H9 (cell line): ENCODE results near the gene MMP15. TPM values are rescaled to one million over a fixed set of nuclear protein-coding genes. Genes with fewer than 3 reads are reported as not detected.

Experiments used
- DNase-seq: peaks from one replicate; pipeline ENCODE4 v3.0.0-alpha.2; 2017
- H2AFZ ChIP-seq: one replicate; pipeline ENCODE4 v1.6.1; 2013; ENCODE audit warnings: mild to moderate bottlenecking, low read length, control low read depth, moderate library complexity
- H2AK5ac ChIP-seq: 2 replicates; pipeline ENCODE4 v1.6.1; 2013; ENCODE audit warnings: low read length, control low read depth, mixed read lengths; ENCODE audit not compliant: insufficient read length
- H2BK120ac ChIP-seq: one replicate; pipeline ENCODE4 v1.6.1; 2013; ENCODE audit warnings: low read depth, mild to moderate bottlenecking, low read length, control low read depth, inconsistent platforms; ENCODE audit not compliant: poor library complexity, severe bottlenecking
- H2BK12ac ChIP-seq: 2 replicates; pipeline ENCODE4 v1.6.1; 2013; ENCODE audit warnings: low read length, control low read depth, mixed read lengths, low read depth; ENCODE audit not compliant: insufficient read length
- H2BK15ac ChIP-seq: 2 replicates; pipeline ENCODE4 v1.6.1; 2013; ENCODE audit warnings: low read depth, low read length, control low read depth
- H2BK20ac ChIP-seq: one replicate; pipeline ENCODE4 v1.6.1; 2013; ENCODE audit warnings: low read depth, mild to moderate bottlenecking, low read length, control low read depth, inconsistent platforms; ENCODE audit not compliant: poor library complexity, severe bottlenecking
- H2BK5ac ChIP-seq: 2 replicates; pipeline ENCODE4 v1.6.1; 2013; ENCODE audit warnings: low read length, control low read depth, mixed read lengths; ENCODE audit not compliant: insufficient read length
- H3K14ac ChIP-seq: 2 replicates; pipeline ENCODE4 v1.6.1; 2013; ENCODE audit warnings: low read length, control low read depth; ENCODE audit not compliant: insufficient read depth
- H3K18ac ChIP-seq: 2 replicates; pipeline ENCODE4 v1.6.1; 2013; ENCODE audit warnings: low read depth, mild to moderate bottlenecking, mixed read lengths, low read length, control low read depth; ENCODE audit not compliant: insufficient read length
- H3K23ac ChIP-seq: 2 replicates; pipeline ENCODE4 v1.6.1; 2013; ENCODE audit warnings: low read length, control low read depth, mixed read lengths, low read depth; ENCODE audit not compliant: insufficient read length
- H3K23me2 ChIP-seq: 2 replicates; pipeline ENCODE4 v1.6.1; 2013; ENCODE audit warnings: low read depth, mild to moderate bottlenecking, mixed read lengths, low read length, control low read depth; ENCODE audit not compliant: insufficient read length, poor library complexity, severe bottlenecking
- H3K27ac ChIP-seq: 2 replicates; pipeline ENCODE4 v1.5.1; 2013; ENCODE audit warnings: low read length, control low read depth, mixed read lengths, low read depth; ENCODE audit not compliant: insufficient read length
- H3K27me3 ChIP-seq: 2 replicates; pipeline ENCODE4 v1.6.1; 2013; ENCODE audit warnings: low read length, control low read depth, inconsistent platforms; ENCODE audit not compliant: insufficient read depth
- H3K4ac ChIP-seq: 2 replicates; pipeline ENCODE4 v1.6.1; 2013; ENCODE audit warnings: low read depth, mild to moderate bottlenecking, control low read depth, inconsistent platforms, low read length, moderate library complexity
- H3K4me1 ChIP-seq: 2 replicates; pipeline ENCODE4 v1.6.1; 2013; ENCODE audit warnings: low read length, control low read depth, inconsistent platforms; ENCODE audit not compliant: insufficient read depth
- H3K4me2 ChIP-seq: 2 replicates; pipeline ENCODE4 v1.6.1; 2013; ENCODE audit warnings: low read length, control low read depth, mixed read lengths; ENCODE audit not compliant: insufficient read length, insufficient read depth
- H3K56ac ChIP-seq: 2 replicates; pipeline ENCODE4 v1.6.1; 2013; ENCODE audit warnings: low read depth, mild to moderate bottlenecking, mixed read lengths, low read length, control low read depth; ENCODE audit not compliant: insufficient read length
- H3K79me1 ChIP-seq: 2 replicates; pipeline ENCODE4 v1.6.1; 2013; ENCODE audit warnings: low read depth, mild to moderate bottlenecking, moderate library complexity, low read length, control low read depth, inconsistent platforms; ENCODE audit not compliant: insufficient read depth, poor library complexity, severe bottlenecking
- H3K79me2 ChIP-seq: 2 replicates; pipeline ENCODE4 v1.6.1; 2013; ENCODE audit warnings: low read length, control low read depth, inconsistent platforms; ENCODE audit not compliant: insufficient read depth
- H3K9ac ChIP-seq: 2 replicates; pipeline ENCODE4 v1.6.1; 2013; ENCODE audit warnings: low read length, control low read depth, mixed read lengths; ENCODE audit not compliant: insufficient read length; ENCODE audit errors: extremely low read depth
- H3K9me3 ChIP-seq: one replicate; pipeline ENCODE4 v1.6.1; 2013; ENCODE audit warnings: low read depth, low read length, inconsistent platforms; ENCODE audit not compliant: control insufficient read depth
- H3T11ph ChIP-seq: one replicate; pipeline ENCODE4 v1.6.1; 2013; ENCODE audit warnings: mild to moderate bottlenecking, low read length, control low read depth, inconsistent platforms
- H4K20me1 ChIP-seq: one replicate; pipeline ENCODE4 v1.6.1; 2013; ENCODE audit not compliant: control insufficient read depth, insufficient read length, insufficient read depth
- H4K5ac ChIP-seq: 2 replicates; pipeline ENCODE4 v1.6.1; 2013; ENCODE audit warnings: low read depth, mild to moderate bottlenecking, mixed read lengths, low read length, control low read depth; ENCODE audit not compliant: insufficient read length
- H4K8ac ChIP-seq: replicated peaks from 2 replicates; pipeline ENCODE4 v1.6.1; 2013; ENCODE audit warnings: low read length, control low read depth, mixed read lengths, low read depth; ENCODE audit not compliant: insufficient read length
- H4K91ac ChIP-seq: 2 replicates; pipeline ENCODE4 v1.6.1; 2013; ENCODE audit warnings: low read depth, mild to moderate bottlenecking, moderate library complexity, mixed read lengths, low read length, control low read depth; ENCODE audit not compliant: insufficient read length
- H3K27ac Mint-ChIP-seq, 3 experiments: 2 replicates in 2 of 3; 3 replicates in 1 of 3; pipeline ENCODE4 v1.8.0; 2020 to 2021; ENCODE audit warnings: mixed read lengths in 3 of 3, mild to moderate bottlenecking in 1 of 3, moderate library complexity in 1 of 3
- H3K27me3 Mint-ChIP-seq: 2 replicates; pipeline ENCODE4 v1.8.0; 2021; ENCODE audit warnings: low read depth, mild to moderate bottlenecking, moderate library complexity, mixed read lengths
- H3K36me3 Mint-ChIP-seq, 3 experiments: 2 replicates in 2 of 3; 3 replicates in 1 of 3; pipeline ENCODE4 v1.8.0; 2020 to 2021; ENCODE audit warnings: low read depth in 3 of 3, mixed read lengths in 3 of 3; ENCODE audit not compliant: insufficient read depth in 1 of 3
- H3K4me1 Mint-ChIP-seq, 2 experiments: 2 replicates each; pipeline ENCODE4 v1.8.0; 2020; ENCODE audit warnings: mixed read lengths in 2 of 2
- H3K4me3 Mint-ChIP-seq, 2 experiments: 2 replicates in 1 of 2; 3 replicates in 1 of 2; pipeline ENCODE4 v1.8.0; 2020 to 2021; ENCODE audit warnings: mild to moderate bottlenecking in 2 of 2, mixed read lengths in 2 of 2, moderate library complexity in 1 of 2
- H3K9me3 Mint-ChIP-seq, 2 experiments: 2 replicates in 1 of 2; 3 replicates in 1 of 2; pipeline ENCODE4 v1.8.0; 2020; ENCODE audit warnings: mild to moderate bottlenecking in 2 of 2, mixed read lengths in 2 of 2, moderate library complexity in 1 of 2
- WGBS: extraction: QIAGEN DNeasy Blood & Tissue Kit; methylation state at CpG from one replicate; pipeline ENCODE4 v1.1.7; 2013; ENCODE audit warnings: missing lambda C conversion rate, low lambda C conversion rate, mixed read lengths; ENCODE audit not compliant: insufficient read length; ENCODE audit errors: extremely low coverage; 5-methylcytosine and 5-hydroxymethylcytosine counted together
- total RNA-seq: library from RNA; stranded (reverse); gene quantifications from 2 replicates; pipeline ENCODE4 v1.2.1, GENCODE V29; 2021
- TF ChIP-seq, protein P1 (sequence below): fragments of 200-600 bp; sonication (generic); conservative IDR thresholded peaks from 3 replicates; pipeline ENCODE4 v1.8.0; 2021; ENCODE audit warnings: antibody characterized with exemption, mild to moderate bottlenecking

The MMP15 gene
- total RNA-seq, 1 experiment from 2014 or later: 32.9 TPM

DNA sequence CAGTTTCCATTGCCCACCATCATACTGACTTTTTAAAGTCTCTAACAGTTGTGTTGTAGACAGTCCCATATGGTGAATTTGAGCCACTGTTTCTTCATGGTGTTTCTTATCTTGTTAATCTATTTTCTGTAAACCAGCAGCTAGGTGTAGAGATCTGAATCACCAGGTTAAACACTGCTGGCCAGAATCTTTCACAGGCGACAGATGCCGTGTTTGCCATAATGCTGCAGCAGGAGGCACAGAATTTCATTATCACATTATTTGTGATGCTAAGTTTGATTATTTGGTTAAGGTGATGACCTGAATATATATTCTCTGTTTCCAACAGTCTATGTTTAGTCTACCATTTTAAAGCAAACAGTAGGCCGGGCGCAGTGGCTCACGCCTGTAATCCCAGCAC is 43.2 kb upstream of the MMP15 start:
- Histone ChIP-seq H3K4ac (no peak overlapping the region), H3K27me3 (peaks cover 11% of the 10 kb centered on the region; the same call in 1 of the 2 replicates), H2BK5ac (no peak overlapping the region), H4K8ac (no peak overlapping the region), H2BK12ac (no peak overlapping the region), H2AK5ac (no peak overlapping the region), H3K9ac (no peak overlapping the region), H2BK20ac (no peak overlapping the region), H3K23ac (no peak overlapping the region), H2AFZ (no peak overlapping the region), H4K20me1 (no peaks in the 10 kb centered on the region), H3K9me3 (no peaks in the 10 kb centered on the region), H2BK15ac (no peak overlapping the region), H3K4me1 (no peaks in the 10 kb centered on the region), H3K56ac (no peak overlapping the region), H3K4me2 (no peak overlapping the region), H3K18ac (no peak overlapping the region), H2BK120ac (no peak overlapping the region), H4K5ac (no peak overlapping the region), H3K23me2 (peaks cover 16% of the 10 kb centered on the region), H3K79me1 (no peaks in the 10 kb centered on the region), H3T11ph (no peak overlapping the region), H4K91ac (no peak overlapping the region), H3K27ac (no peak overlapping the region), H3K79me2 (no peaks in the 10 kb centered on the region), H3K14ac (no peak overlapping the region)
- Mint-ChIP-seq H3K27me3 (peaks cover 40% of the 10 kb centered on the region), H3K36me3 (no peaks in the 10 kb centered on the region; a peak in 1 of 7 replicates), H3K27ac (no peak overlapping the region), H3K4me1 (peaks cover 3 to 9% of the 10 kb centered on the region in 2 experiments; a peak in 3 of 4 replicates), H3K9me3 (no peaks in the 10 kb centered on the region), H3K4me3 (no peak overlapping the region)
- TF ChIP-seq, protein P1, sequence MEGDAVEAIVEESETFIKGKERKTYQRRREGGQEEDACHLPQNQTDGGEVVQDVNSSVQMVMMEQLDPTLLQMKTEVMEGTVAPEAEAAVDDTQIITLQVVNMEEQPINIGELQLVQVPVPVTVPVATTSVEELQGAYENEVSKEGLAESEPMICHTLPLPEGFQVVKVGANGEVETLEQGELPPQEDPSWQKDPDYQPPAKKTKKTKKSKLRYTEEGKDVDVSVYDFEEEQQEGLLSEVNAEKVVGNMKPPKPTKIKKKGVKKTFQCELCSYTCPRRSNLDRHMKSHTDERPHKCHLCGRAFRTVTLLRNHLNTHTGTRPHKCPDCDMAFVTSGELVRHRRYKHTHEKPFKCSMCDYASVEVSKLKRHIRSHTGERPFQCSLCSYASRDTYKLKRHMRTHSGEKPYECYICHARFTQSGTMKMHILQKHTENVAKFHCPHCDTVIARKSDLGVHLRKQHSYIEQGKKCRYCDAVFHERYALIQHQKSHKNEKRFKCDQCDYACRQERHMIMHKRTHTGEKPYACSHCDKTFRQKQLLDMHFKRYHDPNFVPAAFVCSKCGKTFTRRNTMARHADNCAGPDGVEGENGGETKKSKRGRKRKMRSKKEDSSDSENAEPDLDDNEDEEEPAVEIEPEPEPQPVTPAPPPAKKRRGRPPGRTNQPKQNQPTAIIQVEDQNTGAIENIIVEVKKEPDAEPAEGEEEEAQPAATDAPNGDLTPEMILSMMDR: no peak
- WGBS: no CpG with 5 or more reads among the region's 5 CpGs
- DNase-seq: no peak
